GM12878 (cell line): Measurements from ENCODE around the gene ACSF3. TPM values are rescaled to one million over a fixed set of nuclear protein-coding genes. Genes with fewer than 3 reads are reported as not detected.

ENCODE experiments used
- ATAC-seq: fragments of 200-7000 bp; cut with Tn5 transposase; 3 replicates; pipeline ENCODE4 v1.9.1; 2020; ENCODE audit warnings: mild to moderate bottlenecking, moderate library complexity
- BruUV-seq: library from RNA; stranded (reverse); fragments of 400-500 nt; replicated peaks from 2 replicates; lab custom pipeline; 2021; lab: Mats Ljungman, UMichigan
- CTCF ChIA-PET: fragments of 300-600 bp; sonication (Branson Sonifier 250); formaldehyde crosslinking; extraction: SDS; loops from one replicate; lab custom pipeline; 2021; ENCODE audit warnings: inconsistent platforms; lab: Yijun Ruan, JAX
- POLR2A ChIA-PET: fragments of 350-600 bp; formaldehyde crosslinking; extraction: SDS; loops from one replicate; lab custom pipeline; 2021; ENCODE audit warnings: inconsistent platforms; lab: Charles Lee
- RAD21 ChIA-PET: fragments of 300-600 bp; sonication (Branson Sonifier 250); formaldehyde crosslinking; loops from one replicate; lab custom pipeline; 2023; ENCODE audit warnings: antibody characterized with exemption; ENCODE audit not compliant: unreplicated experiment; lab: Charles Lee
- SMC1A ChIA-PET: fragments of 300-600 bp; sonication (Branson Sonifier 250); formaldehyde crosslinking; loops from one replicate; lab custom pipeline; 2023; ENCODE audit not compliant: unreplicated experiment, uncharacterized antibody; lab: Charles Lee
- DNase-seq: peaks from one replicate; pipeline ENCODE4 v3.0.0-alpha.2; 2011; ENCODE audit warnings: low read depth, low spot score
- FAIRE-seq: peaks from 3 replicates; lab custom pipeline; 2011; peaks lifted over from hg19 to GRCh38; lab: Jason Lieb, UNC
- H2AFZ ChIP-seq: 2 replicates; pipeline ENCODE4 v1.6.0; 2011; ENCODE audit warnings: low read depth, low read length, control low read depth; ENCODE audit not compliant: control insufficient read depth
- H3K27ac ChIP-seq: 2 replicates; pipeline ENCODE4 v1.5.1; 2011; ENCODE audit warnings: control low read depth; ENCODE audit not compliant: control insufficient read depth, insufficient read depth
- H3K27me3 ChIP-seq, 2 experiments: replicated peaks in 1 of 2; 2 replicates each; pipeline versions ENCODE4 v1.6.0 to v1.6.1; 2011; ENCODE audit warnings: low read length in 1 of 2; ENCODE audit not compliant: control insufficient read depth in 2 of 2, insufficient read depth in 2 of 2
- H3K36me3 ChIP-seq, 2 experiments: 2 replicates each; pipeline ENCODE4 v1.5.1; 2011; ENCODE audit warnings: low read length in 1 of 2; ENCODE audit not compliant: control insufficient read depth in 2 of 2, insufficient read depth in 2 of 2
- H3K4me1 ChIP-seq: 2 replicates; pipeline ENCODE4 v1.6.1; 2011; ENCODE audit warnings: mild to moderate bottlenecking, low read length, moderate library complexity, mixed read lengths; ENCODE audit not compliant: control insufficient read depth, insufficient read depth
- H3K4me2 ChIP-seq: 2 replicates; pipeline ENCODE4 v1.6.0; 2011; ENCODE audit warnings: control low read depth; ENCODE audit not compliant: control insufficient read depth, insufficient read depth
- H3K4me3 ChIP-seq: fragments of 200-600 bp; sonication (generic); 2 replicates; pipeline ENCODE4 v1.5.1; 2016
- H3K79me2 ChIP-seq: 2 replicates; pipeline ENCODE4 v1.6.0; 2011; ENCODE audit warnings: low read length; ENCODE audit not compliant: control insufficient read depth, insufficient read depth
- H3K9ac ChIP-seq: 2 replicates; pipeline ENCODE4 v1.8.0; 2011; ENCODE audit warnings: low read length, control low read depth, mixed read lengths; ENCODE audit not compliant: control insufficient read depth, insufficient read depth
- H3K9me3 ChIP-seq: replicated peaks from 3 replicates; pipeline ENCODE4 v1.5.1; 2011; ENCODE audit warnings: mild to moderate bottlenecking, low read length; ENCODE audit not compliant: control insufficient read depth, insufficient read depth
- H4K20me1 ChIP-seq: 2 replicates; pipeline ENCODE4 v1.6.0; 2011; ENCODE audit not compliant: control insufficient read depth, insufficient read depth
- BCLAF1 ChIP-seq: fragments of 450-650 bp; IDR thresholded peaks from 2 replicates; pipeline ENCODE4 v1.6.1; 2017; ENCODE audit warnings: antibody characterized with exemption, mild to moderate bottlenecking, moderate library complexity
- CEBPB ChIP-seq, 2 experiments: fragments of 150-350 bp in 1 of 2; IDR thresholded peaks; 2 replicates each; pipeline ENCODE4 v1.6.1; 2012 to 2014; ENCODE audit warnings: low read depth in 2 of 2, low read length in 2 of 2, borderline replicate concordance in 1 of 2, inconsistent platforms in 1 of 2
- MEF2B ChIP-seq: fragments of 450-650 bp; IDR thresholded peaks from 2 replicates; pipeline ENCODE4 v1.6.1; 2018; ENCODE audit warnings: mild to moderate bottlenecking, moderate library complexity; ENCODE audit not compliant: partially characterized antibody, poor library complexity, severe bottlenecking
- NFIC ChIP-seq: IDR thresholded peaks from 2 replicates; pipeline ENCODE4 v1.6.1; 2012; ENCODE audit warnings: low read depth, mild to moderate bottlenecking, inconsistent platforms, low read length, moderate library complexity
- PRDM15 ChIP-seq: fragments of 450-650 bp; formaldehyde crosslinking; IDR thresholded peaks from 2 replicates; pipeline ENCODE4 v1.4.0; 2020; ENCODE audit warnings: mild to moderate bottlenecking, moderate library complexity
- YY1 ChIP-seq: IDR thresholded peaks from 2 replicates; pipeline ENCODE4 v1.6.1; 2011; ENCODE audit warnings: low read depth, mild to moderate bottlenecking, low read length
- ZBTB33 ChIP-seq: fragments of 450-650 bp; IDR thresholded peaks from 2 replicates; pipeline ENCODE4 v1.6.1; 2017; ENCODE audit warnings: mild to moderate bottlenecking
- ZBTB4 ChIP-seq: fragments of 450-650 bp; formaldehyde crosslinking; IDR thresholded peaks from 2 replicates; pipeline ENCODE4 v1.4.0; 2022; ENCODE audit warnings: mild to moderate bottlenecking, moderate library complexity
- ZNF217 ChIP-seq: fragments of 450-650 bp; IDR thresholded peaks from 2 replicates; pipeline ENCODE4 v1.6.1; 2017; ENCODE audit warnings: antibody characterized with exemption, mild to moderate bottlenecking
- WGBS: methylation state at CpG from one replicate; pipeline ENCODE4 v1.1.6; 2016; ENCODE audit warnings: low lambda C conversion rate; ENCODE audit not compliant: insufficient replicate concordance, insufficient coverage; ENCODE audit errors: missing lambda C conversion rate; 5-methylcytosine and 5-hydroxymethylcytosine counted together
- in situ Hi-C: fragments of 300-500 bp; cut with MboI; formaldehyde crosslinking; loops from 9 replicates; pipeline ENCODE4 v1.14.3; 2018; ENCODE audit warnings: mixed read lengths
- intact Hi-C: fragments of 100-400 bp; cut with micrococcal nuclease; formaldehyde crosslinking; loops from one replicate; pipeline ENCODE4 v1.14.2; 2022; ENCODE audit not compliant: unreplicated experiment
- polyA plus RNA-seq, 11 experiments: library from polyadenylated mRNA; depleted of rRNA in 4 of 11; unstranded in 6 of 11; stranded (reverse) in 5 of 11; fragments of >200 nt; fragmentation: Nextera tagmentation in 4 of 11; fragmentation: Illumina TruSeq in 1 of 11; extraction: Ambion mirVana in 4 of 11; extraction: Trizol in 1 of 11; gene quantifications; 1 replicate in 1 of 11; 2 replicates in 10 of 11; pipeline versions ENCODE4 v1.2.1 to v1.2.3, GENCODE V29; 2011 to 2016; ENCODE audit warnings: inconsistent platforms in 2 of 11, missing spikeins in 2 of 11, low read depth in 1 of 11
- total RNA-seq, 4 experiments: library from RNA; depleted of rRNA in 3 of 4; stranded (reverse); fragments of >200 nt in 3 of 4; fragmentation: Illumina TruSeq in 1 of 4; extraction: Trizol in 1 of 4; gene quantifications; 2 replicates each; pipeline versions ENCODE4 v1.2.1 to v1.2.3, GENCODE V29; 2013 to 2021

ACSF3 gene
- total and polyA plus RNA-seq, 10 of the 15 experiments (the other 5 are each of a cell fraction or from before 2014, with no cell fraction given): 1.0 to 44.4 (median 25.8) TPM

GRCh38 chr16:89066721-89067120, 26.9 kb upstream of the ACSF3 start:
- Histone ChIP-seq H2AFZ (no peak overlapping the region), H3K9me3 (no peaks in the 10 kb centered on the region; the same call in 2 of the 3 replicates), H3K4me2 (no peak overlapping the region), H4K20me1 (no peaks in the 10 kb centered on the region), H3K27ac (no peak overlapping the region), H3K4me3 (no peak overlapping the region), H3K79me2 (no peaks in the 10 kb centered on the region), H3K4me1 (peaks cover 32% of the 10 kb centered on the region), H3K9ac (no peak overlapping the region), H3K27me3 (no peaks in the 10 kb centered on the region), H3K36me3 (no peaks in the 10 kb centered on the region)
- in situ Hi-C loops: no loop called here
- DNase-seq (no peak), ATAC-seq (no peak), FAIRE-seq (no peak)
- RAD21 ChIA-PET: no interaction called here
- intact Hi-C loops: no loop called here
- SMC1A ChIA-PET: no interaction called here
- no TSS peak for BruUV-seq
- 63% methylated on average over 21 of the region's 21 CpGs for WGBS
- CTCF ChIA-PET: no interaction called here
- POLR2A ChIA-PET: no interaction called here
- TF ChIP-seq ZNF217: no peak
- TF ChIP-seq CEBPB (IDR thresholded peaks at IDR 0.05; ENCODE audit: borderline replicate concordance in 1 of 2, low read depth in 2 of 2, low read length in 2 of 2): no peak
- no peak for TF ChIP-seq MEF2B
- TF ChIP-seq NFIC: no peak
- no peak for TF ChIP-seq PRDM15
- no peak for TF ChIP-seq ZBTB4 (CRISPR knock-in tag)
- no peak for TF ChIP-seq YY1
- TF ChIP-seq ZBTB33: no peak
- TF ChIP-seq BCLAF1: no peak
